ENCODE data around the gene TMEM11.

Gene TMEM11

DNA sequence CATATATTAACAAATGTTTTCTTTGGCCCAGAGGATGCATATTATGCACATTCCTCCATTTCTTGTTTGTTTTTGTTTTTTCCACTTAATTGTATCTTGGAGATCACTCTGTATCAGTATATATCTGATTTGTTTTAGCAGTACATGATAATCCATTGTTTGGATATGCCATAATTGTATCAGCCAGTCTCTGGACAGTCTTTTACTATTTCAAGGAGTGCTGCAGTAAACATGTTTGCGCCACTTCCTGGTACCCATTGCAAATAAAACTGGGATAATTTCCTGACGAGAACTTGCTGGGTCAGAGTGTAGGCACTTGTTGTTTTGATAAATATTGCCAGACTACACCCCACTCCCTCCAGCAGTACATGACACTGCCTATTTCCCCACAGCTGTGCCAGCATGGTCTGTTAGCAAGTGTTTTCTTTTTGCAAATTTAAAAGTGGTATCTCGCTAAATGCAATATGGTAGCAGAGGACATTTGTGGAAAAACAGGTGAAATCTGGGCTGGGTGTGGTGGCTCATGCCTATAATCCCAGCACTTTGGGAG is 4.9 kb upstream of the TMEM11 start:
- Histone ChIP-seq H3K27me3 (ENCODE audit: control insufficient read depth, insufficient read depth, low read length) (no peaks in the 10 kb centered on the region), H3K79me2 (peaks cover 27% of the 10 kb centered on the region), H3K27ac (no peak overlapping the region), H3K9me3 (ENCODE audit: control insufficient read depth, low read length) (no peaks in the 10 kb centered on the region), H2AFZ (no peak overlapping the region), H3K4me3 (ENCODE audit: low read depth, low read length) (no peak overlapping the region), H3K4me1 (peaks cover 4% of the 10 kb centered on the region), H3K9ac (no peak overlapping the region), H3K36me3 (ENCODE audit: control insufficient read depth, insufficient read depth, low read length) (no peaks in the 10 kb centered on the region), H3K4me2 (ENCODE audit: low read length) (no peak overlapping the region)
- TF ChIP-seq, protein P1, sequence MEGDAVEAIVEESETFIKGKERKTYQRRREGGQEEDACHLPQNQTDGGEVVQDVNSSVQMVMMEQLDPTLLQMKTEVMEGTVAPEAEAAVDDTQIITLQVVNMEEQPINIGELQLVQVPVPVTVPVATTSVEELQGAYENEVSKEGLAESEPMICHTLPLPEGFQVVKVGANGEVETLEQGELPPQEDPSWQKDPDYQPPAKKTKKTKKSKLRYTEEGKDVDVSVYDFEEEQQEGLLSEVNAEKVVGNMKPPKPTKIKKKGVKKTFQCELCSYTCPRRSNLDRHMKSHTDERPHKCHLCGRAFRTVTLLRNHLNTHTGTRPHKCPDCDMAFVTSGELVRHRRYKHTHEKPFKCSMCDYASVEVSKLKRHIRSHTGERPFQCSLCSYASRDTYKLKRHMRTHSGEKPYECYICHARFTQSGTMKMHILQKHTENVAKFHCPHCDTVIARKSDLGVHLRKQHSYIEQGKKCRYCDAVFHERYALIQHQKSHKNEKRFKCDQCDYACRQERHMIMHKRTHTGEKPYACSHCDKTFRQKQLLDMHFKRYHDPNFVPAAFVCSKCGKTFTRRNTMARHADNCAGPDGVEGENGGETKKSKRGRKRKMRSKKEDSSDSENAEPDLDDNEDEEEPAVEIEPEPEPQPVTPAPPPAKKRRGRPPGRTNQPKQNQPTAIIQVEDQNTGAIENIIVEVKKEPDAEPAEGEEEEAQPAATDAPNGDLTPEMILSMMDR (IDR thresholded peaks at IDR 0.05): no peak

DNA sequence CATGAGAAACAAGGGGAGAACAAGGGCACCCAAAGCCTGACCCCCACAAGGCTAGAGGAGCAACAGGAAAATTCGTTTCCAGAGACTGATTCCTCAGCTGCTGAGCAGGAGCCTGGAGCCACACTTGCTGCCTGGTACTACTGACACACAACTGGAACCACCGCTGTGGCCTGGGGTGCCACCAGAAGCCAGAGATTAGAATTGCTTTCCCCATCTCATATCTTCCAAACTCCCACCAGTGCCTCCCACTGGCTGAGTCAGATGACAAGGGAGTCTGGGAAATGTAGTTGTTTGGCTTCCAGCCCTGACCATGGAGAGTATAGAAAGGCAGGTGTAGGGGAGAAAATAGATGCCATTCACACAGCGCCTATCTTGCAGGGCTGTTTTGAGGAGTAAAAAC is 4.1 kb upstream of the TMEM11 start:
- Histone ChIP-seq H2AFZ (no peak overlapping the region), H3K9ac (no peak overlapping the region), H3K4me3 (ENCODE audit: low read depth, low read length) (no peak overlapping the region), H3K27me3 (ENCODE audit: control insufficient read depth, insufficient read depth, low read length) (no peaks in the 10 kb centered on the region), H3K36me3 (ENCODE audit: control insufficient read depth, insufficient read depth, low read length) (no peaks in the 10 kb centered on the region), H3K27ac (no peak overlapping the region), H3K4me2 (ENCODE audit: low read length) (no peak overlapping the region), H3K79me2 (peaks cover 34% of the 10 kb centered on the region), H3K4me1 (peaks cover 4% of the 10 kb centered on the region), H3K9me3 (ENCODE audit: control insufficient read depth, low read length) (no peaks in the 10 kb centered on the region)
- TF ChIP-seq, protein P1 (IDR thresholded peaks at IDR 0.05): no peak

GRCh38 chr17:21217346-21217745 is 3.4 kb upstream of the TMEM11 start:
- H3K4me2 ChIP-seq (ENCODE audit: low read length): no peak overlapping the region
- no peak overlapping the region for H3K4me3 ChIP-seq (ENCODE audit: low read depth, low read length)
- no peak overlapping the region for H3K9ac ChIP-seq
- peaks cover 42% of the 10 kb centered on the region for H3K79me2 ChIP-seq
- no peak overlapping the region for H3K27ac ChIP-seq
- H3K27me3 ChIP-seq (ENCODE audit: control insufficient read depth, insufficient read depth, low read length): no peaks in the 10 kb centered on the region
- no peaks in the 10 kb centered on the region for H3K36me3 ChIP-seq (ENCODE audit: control insufficient read depth, insufficient read depth, low read length)
- no peak overlapping the region for H2AFZ ChIP-seq
- no peaks in the 10 kb centered on the region for H3K9me3 ChIP-seq (ENCODE audit: control insufficient read depth, low read length)
- TF ChIP-seq, protein P1 (IDR thresholded peaks at IDR 0.05): no peak
- peaks cover 10% of the 10 kb centered on the region for H3K4me1 ChIP-seq

DNA sequence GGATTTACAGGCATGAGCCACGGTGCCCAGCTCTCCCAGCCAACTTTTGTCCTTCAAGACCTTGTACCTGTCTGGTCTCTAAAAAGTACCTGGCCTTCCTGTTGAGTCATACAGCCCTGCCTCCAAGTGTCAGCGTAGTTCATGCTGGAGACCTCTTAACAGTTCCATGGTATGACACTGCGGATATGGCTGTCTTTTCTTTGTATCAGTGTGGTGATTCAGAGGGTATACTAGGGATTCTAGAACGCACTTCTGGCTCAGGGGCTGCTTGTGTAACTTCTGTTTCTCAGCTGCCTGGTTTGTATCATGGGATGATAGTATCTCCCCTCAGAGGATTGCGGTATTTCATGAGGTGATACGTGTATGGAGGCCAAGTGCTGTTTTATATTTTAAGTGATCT is 2.0 kb upstream of the TMEM11 start:
- H3K9me3 ChIP-seq (ENCODE audit: control insufficient read depth, low read length): no peaks in the 10 kb centered on the region
- H3K4me3 ChIP-seq (ENCODE audit: low read depth, low read length): no peak overlapping the region
- no peaks in the 10 kb centered on the region for H3K36me3 ChIP-seq (ENCODE audit: control insufficient read depth, insufficient read depth, low read length)
- H3K9ac ChIP-seq: no peak overlapping the region
- no peak overlapping the region for H3K27ac ChIP-seq
- no peak overlapping the region for H2AFZ ChIP-seq
- H3K4me2 ChIP-seq (ENCODE audit: low read length): no peak overlapping the region
- peaks cover 17% of the 10 kb centered on the region for H3K4me1 ChIP-seq
- TF ChIP-seq, protein P1 (IDR thresholded peaks at IDR 0.05): no peak
- H3K79me2 ChIP-seq: peaks cover 56% of the 10 kb centered on the region
- no peaks in the 10 kb centered on the region for H3K27me3 ChIP-seq (ENCODE audit: control insufficient read depth, insufficient read depth, low read length)
